GM23338 (cell line): ENCODE data around the gene CPNE5.

Experiments
- EZH2 ChIP-seq: fragments of 200-600 bp; sonication (generic); IDR thresholded peaks from one replicate; pipeline ENCODE4 v1.8.0; 2017; ENCODE audit warnings: antibody characterized with exemption, mild to moderate bottlenecking, low read depth; ENCODE audit not compliant: unreplicated experiment
- EZH2phosphoT487 ChIP-seq: fragments of 200-600 bp; sonication (generic); IDR thresholded peaks from one replicate; pipeline ENCODE4 v1.8.1; 2018; ENCODE audit warnings: antibody characterized with exemption; ENCODE audit not compliant: unreplicated experiment
- POLR2AphosphoS5 ChIP-seq: IDR thresholded peaks from 2 replicates; pipeline ENCODE4 v1.6.1; 2016; ENCODE audit warnings: antibody characterized with exemption, low read depth
- ZNF114 ChIP-seq: fragments of 250-450 bp; sonication (Bioruptor Pico); IDR thresholded peaks from 2 replicates; pipeline ENCODE4 v1.5.0; 2020; ENCODE audit warnings: mild to moderate bottlenecking, moderate library complexity
- TF ChIP-seq, protein P1 (sequence below), 2 experiments: fragments of 200-600 bp in 1 of 2; sonication (generic) in 1 of 2; conservative IDR thresholded peaks; 2 replicates each; pipeline versions ENCODE4 v1.5.1 to v1.6.1; 2016 to 2017; ENCODE audit warnings: antibody characterized with exemption in 2 of 2, low read depth in 2 of 2, mild to moderate bottlenecking in 2 of 2, moderate library complexity in 1 of 2

DNA sequence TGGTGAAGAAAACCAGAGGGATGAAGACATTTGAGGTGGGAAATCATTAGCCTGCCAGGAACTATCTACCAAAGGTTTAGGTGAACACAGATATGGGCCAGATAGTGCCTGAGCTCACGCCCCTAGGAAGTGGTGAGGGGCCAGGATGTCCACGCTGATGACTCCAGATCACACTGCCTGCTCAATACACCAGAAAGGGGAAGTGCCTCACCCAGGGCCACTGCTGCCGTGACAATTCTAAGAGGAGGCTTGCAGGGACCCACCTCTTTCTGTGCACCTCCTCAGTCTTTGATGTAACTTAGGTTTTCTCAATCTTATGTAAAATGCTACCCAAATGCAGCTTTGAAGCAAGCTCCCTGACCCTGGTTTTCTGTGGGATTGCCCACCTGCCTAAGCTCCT, 147.0 kb downstream of the CPNE5 start:
- TF ChIP-seq, protein P1, sequence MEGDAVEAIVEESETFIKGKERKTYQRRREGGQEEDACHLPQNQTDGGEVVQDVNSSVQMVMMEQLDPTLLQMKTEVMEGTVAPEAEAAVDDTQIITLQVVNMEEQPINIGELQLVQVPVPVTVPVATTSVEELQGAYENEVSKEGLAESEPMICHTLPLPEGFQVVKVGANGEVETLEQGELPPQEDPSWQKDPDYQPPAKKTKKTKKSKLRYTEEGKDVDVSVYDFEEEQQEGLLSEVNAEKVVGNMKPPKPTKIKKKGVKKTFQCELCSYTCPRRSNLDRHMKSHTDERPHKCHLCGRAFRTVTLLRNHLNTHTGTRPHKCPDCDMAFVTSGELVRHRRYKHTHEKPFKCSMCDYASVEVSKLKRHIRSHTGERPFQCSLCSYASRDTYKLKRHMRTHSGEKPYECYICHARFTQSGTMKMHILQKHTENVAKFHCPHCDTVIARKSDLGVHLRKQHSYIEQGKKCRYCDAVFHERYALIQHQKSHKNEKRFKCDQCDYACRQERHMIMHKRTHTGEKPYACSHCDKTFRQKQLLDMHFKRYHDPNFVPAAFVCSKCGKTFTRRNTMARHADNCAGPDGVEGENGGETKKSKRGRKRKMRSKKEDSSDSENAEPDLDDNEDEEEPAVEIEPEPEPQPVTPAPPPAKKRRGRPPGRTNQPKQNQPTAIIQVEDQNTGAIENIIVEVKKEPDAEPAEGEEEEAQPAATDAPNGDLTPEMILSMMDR (conservative IDR thresholded peaks at IDR 0.05; ENCODE audit: low read depth in 2 of 2): no peak
- TF ChIP-seq EZH2phosphoT487: no peak
- TF ChIP-seq POLR2AphosphoS5: no peak
- no peak for TF ChIP-seq ZNF114 (CRISPR knock-in tag)
- TF ChIP-seq EZH2: no peak
